T-helper 2 cell (primary cell): ENCODE data around the gene HNRNPM.
A peak's percentile ranks its signal among the peaks of the same experiment; 100 is the strongest.
"Not testable (repeated sequence)": the region's sequence is repeated elsewhere in the genome, so short reads cannot be mapped to it uniquely, and the experiment has no call there.

Experiments used
- DNase-seq, 5 experiments: peaks; one replicate each; pipeline versions ENCODE4 v3.0.0 to v3.0.0-alpha.2; 2012 to 2022
- total RNA-seq, 2 donors: gene quantifications; one replicate each; lab custom pipeline; 2026; lab: John Stamatoyannopoulos, UW

Gene HNRNPM
- 211 to 260 reads per million in 2 donors for total RNA-seq

GRCh38 chr19:8444677-8445487 is at the start of gene HNRNPM:
Gene HNRNPM (plus strand): TSS chr19:8444975. CDS start chr19:8444999, 24 bp downstream.
- DNase-seq: peak; percentile 99 to 100 (median 100)

GRCh38 chr19:8395621-8396082 is 49.1 kb upstream of the HNRNPM start:
- no peak for DNase-seq

- DNase-seq: no peak
Observed at GRCh38 chr19:8396185-8396562, 48.6 kb upstream of the HNRNPM start.

GRCh38 chr19:8396563-8397203 is 48.1 kb upstream of the HNRNPM start:
- DNase-seq: peak; percentile 50 to 80 (median 65)

- no peak for DNase-seq
Observed at GRCh38 chr19:8397271-8397670, 47.5 kb upstream of the HNRNPM start.

- DNase-seq: no peak
Observed at GRCh38 chr19:8397746-8398310, 46.9 kb upstream of the HNRNPM start.

GRCh38 chr19:8398311-8398771 is 46.4 kb upstream of the HNRNPM start:
- no peak for DNase-seq

- no peak for DNase-seq
Observed at GRCh38 chr19:8399681-8400188, 45.0 kb upstream of the HNRNPM start.

- no peak for DNase-seq
Observed at GRCh38 chr19:8401981-8402411, 42.8 kb upstream of the HNRNPM start.

GRCh38 chr19:8403098-8403819 is 41.5 kb upstream of the HNRNPM start:
- no peak for DNase-seq

- no peak for DNase-seq
Observed at GRCh38 chr19:8403820-8404109, 41.0 kb upstream of the HNRNPM start.

GRCh38 chr19:8404391-8405151 is 40.2 kb upstream of the HNRNPM start:
- DNase-seq: no peak

GRCh38 chr19:8410718-8411117 is 34.1 kb upstream of the HNRNPM start:
- DNase-seq: not testable (repeated sequence)

- peak; percentile 91 to 97 (median 94) for DNase-seq
Observed at GRCh38 chr19:8412783-8413628, 31.8 kb upstream of the HNRNPM start, which contains the start of gene MARCHF2. Gene MARCHF2 (plus strand): TSS chr19:8413305. CDS start chr19:8421841, 8,536 bp downstream.

- peak in 1 of 5 experiments; percentile 19 for DNase-seq
Observed at GRCh38 chr19:8413629-8413995, 31.2 kb upstream of the HNRNPM start.

- no peak for DNase-seq
Observed at GRCh38 chr19:8416796-8417195, 28.0 kb upstream of the HNRNPM start.

- DNase-seq: no peak
Observed at GRCh38 chr19:8421484-8422461, 23.0 kb upstream of the HNRNPM start.

- DNase-seq: no peak
Observed at GRCh38 chr19:8423817-8424223, 21.0 kb upstream of the HNRNPM start.

GRCh38 chr19:8425331-8425730 is 19.4 kb upstream of the HNRNPM start:
- DNase-seq: not testable (repeated sequence)

- no peak for DNase-seq
Observed at GRCh38 chr19:8426283-8426682, 18.5 kb upstream of the HNRNPM start.
